HG03139 (cell line): Measurements from ENCODE around the gene FFAR2.
"Not testable (repeated sequence)": the region's sequence is repeated elsewhere in the genome, so short reads cannot be mapped to it uniquely, and the experiment has no call there.

Experiments
- ATAC-seq: cut with Tn5 transposase; IDR thresholded peaks from one replicate; pipeline ENCODE4 v1.9.1; 2021; ENCODE audit not compliant: unreplicated experiment

The FFAR2 gene

GRCh38 chr19:35454663-35455062 lies 6.6 kb downstream of the FFAR2 start:
- no peak for ATAC-seq

GRCh38 chr19:35455616-35456201 lies 7.7 kb downstream of the FFAR2 start:
- no peak for ATAC-seq

GRCh38 chr19:35457173-35457572 lies 9.1 kb downstream of the FFAR2 start:
- no peak for ATAC-seq

GRCh38 chr19:35458192-35458591 lies 10.1 kb downstream of the FFAR2 start:
- ATAC-seq, result no peak

GRCh38 chr19:35458731-35459391 lies 10.8 kb downstream of the FFAR2 start:
- peak; percentile 53 for ATAC-seq

- no peak for ATAC-seq
Measured at GRCh38 chr19:35459414-35460082, 11.5 kb downstream of the FFAR2 start.

- no peak for ATAC-seq
Measured at GRCh38 chr19:35460608-35461007, 12.6 kb downstream of the FFAR2 start.

- ATAC-seq, result no peak
Measured at GRCh38 chr19:35461060-35461459, 13.0 kb downstream of the FFAR2 start.

GRCh38 chr19:35461788-35462187 lies 13.7 kb downstream of the FFAR2 start:
- ATAC-seq, result not testable (repeated sequence)

GRCh38 chr19:35462476-35462953 lies 14.5 kb downstream of the FFAR2 start:
- ATAC-seq, result no peak

- not testable (repeated sequence) for ATAC-seq
Measured at GRCh38 chr19:35462956-35463355, 14.9 kb downstream of the FFAR2 start.

- ATAC-seq, result no peak
Measured at GRCh38 chr19:35466259-35466658, 18.2 kb downstream of the FFAR2 start.

- ATAC-seq, result peak; percentile 68
Measured at GRCh38 chr19:35468637-35469036, 20.6 kb downstream of the FFAR2 start.

- no peak for ATAC-seq
Measured at GRCh38 chr19:35470128-35470527, 22.1 kb downstream of the FFAR2 start.

GRCh38 chr19:35471075-35471474 lies 23.0 kb downstream of the FFAR2 start:
- not testable (repeated sequence) for ATAC-seq

GRCh38 chr19:35471946-35472345 lies 23.9 kb downstream of the FFAR2 start:
- ATAC-seq, result no peak

GRCh38 chr19:35474104-35474503 lies 26.0 kb downstream of the FFAR2 start:
- ATAC-seq, result no peak

GRCh38 chr19:35474594-35474993 lies 26.5 kb downstream of the FFAR2 start:
- ATAC-seq, result not testable (repeated sequence)

- ATAC-seq, result no peak
Measured at GRCh38 chr19:35476149-35476548, 28.1 kb downstream of the FFAR2 start.

- ATAC-seq, result no peak
Measured at GRCh38 chr19:35478794-35479677, 31.0 kb downstream of the FFAR2 start.

- ATAC-seq, result no peak
Measured at GRCh38 chr19:35483089-35483488, 35.0 kb downstream of the FFAR2 start.
